ENCODE measurements around the gene FBXO33.

- no peak for TF ChIP-seq POLR2A (IDR thresholded peaks at IDR 0.05)
- TF ChIP-seq CTCF (IDR thresholded peaks at IDR 0.05): no peak
Measured at GRCh38 chr14:39456702-39457250, 24.5 kb upstream of the FBXO33 start.
